PFSK-1 (cell line): Measurements from ENCODE around the gene NLN.

Experiments
- FOXP2 ChIP-seq: optimal IDR thresholded peaks from 2 replicates; pipeline ENCODE3; 2011; ENCODE audit warnings: borderline replicate concordance, control low read depth, inconsistent platforms; ENCODE audit not compliant: insufficient read depth; ENCODE audit errors: extremely low read length, extremely low read depth
- POLR2AphosphoS5 ChIP-seq: IDR thresholded peaks from 2 replicates; pipeline ENCODE4 v1.6.1; 2012; ENCODE audit warnings: low read depth, mild to moderate bottlenecking, control low read depth, low read length, moderate library complexity
- REST ChIP-seq, 2 experiments: IDR thresholded peaks; 2 replicates each; pipeline versions ENCODE4 v1.6.1 to v1.8.0; 2011 to 2012; ENCODE audit warnings: low read depth in 2 of 2, low read length in 2 of 2, control low read depth in 1 of 2, inconsistent platforms in 1 of 2, mild to moderate bottlenecking in 1 of 2, moderate library complexity in 1 of 2; ENCODE audit not compliant: insufficient read depth in 1 of 2
- SIN3A ChIP-seq: IDR thresholded peaks from 2 replicates; pipeline ENCODE4 v1.6.1; 2012; ENCODE audit warnings: mild to moderate bottlenecking, low read length, moderate library complexity, borderline replicate concordance; ENCODE audit not compliant: insufficient read depth
- TAF1 ChIP-seq: IDR thresholded peaks from 2 replicates; pipeline ENCODE4 v1.6.1; 2012; ENCODE audit warnings: low read length, control low read depth, borderline replicate concordance; ENCODE audit not compliant: insufficient read depth

Gene NLN

GRCh38 chr5:65790371-65791163 lies 68.6 kb downstream of the NLN start:
- TF ChIP-seq REST (IDR thresholded peaks at IDR 0.05; ENCODE audit: insufficient read depth in 1 of 2, low read depth in 2 of 2, low read length in 2 of 2) (no peak), SIN3A (no peak), FOXP2 (no peak), TAF1 (no peak), POLR2AphosphoS5 (no peak)

GRCh38 chr5:65791712-65792673 lies 70.0 kb downstream of the NLN start:
- TF ChIP-seq POLR2AphosphoS5 = no peak

- no peak for TF ChIP-seq SIN3A
- no peak for TF ChIP-seq POLR2AphosphoS5
- no peak for TF ChIP-seq FOXP2
- TF ChIP-seq REST (IDR thresholded peaks at IDR 0.05; ENCODE audit: insufficient read depth in 1 of 2, low read depth in 2 of 2, low read length in 2 of 2) = no peak
- no peak for TF ChIP-seq TAF1
Measured at GRCh38 chr5:65796269-65796668, 74.3 kb downstream of the NLN start.

- TF ChIP-seq POLR2AphosphoS5 = no peak
- no peak for TF ChIP-seq TAF1
- no peak for TF ChIP-seq FOXP2
- TF ChIP-seq SIN3A = no peak
- TF ChIP-seq REST (IDR thresholded peaks at IDR 0.05; ENCODE audit: insufficient read depth in 1 of 2, low read depth in 2 of 2, low read length in 2 of 2) = no peak
Measured at GRCh38 chr5:65796751-65797316, 74.8 kb downstream of the NLN start.

GRCh38 chr5:65797481-65797880 lies 75.5 kb downstream of the NLN start:
- TF ChIP-seq REST (IDR thresholded peaks at IDR 0.05; ENCODE audit: insufficient read depth in 1 of 2, low read depth in 2 of 2, low read length in 2 of 2) (no peak), TAF1 (no peak)
